ENCODE data around the gene RPL29. TPM values are rescaled to one million over a fixed set of nuclear protein-coding genes. Genes with fewer than 3 reads are reported as not detected.

RPL29 gene
- total and polyA plus RNA-seq, 2 of the 8 experiments (the other 6 are each of a cell fraction or from before 2014, with no cell fraction given), result 1,467 to 2,660 TPM

- no peak for TF ChIP-seq YY1 (IDR thresholded peaks at IDR 0.05; ENCODE audit: low read depth, low read length)
Measured at GRCh38 chr3:51961602-51962569, 33.8 kb downstream of the RPL29 start (continued).
